Measurements from ENCODE around the gene NEK10. TPM values are rescaled to one million over a fixed set of nuclear protein-coding genes. Genes with fewer than 3 reads are reported as not detected.

The NEK10 gene
- total and polyA plus RNA-seq, 2 of the 13 experiments (the other 11 are each of a cell fraction or from before 2014, with no cell fraction given), result 2.8 to 14.2 TPM

GRCh38 chr3:27317096-27317495 is 52.1 kb downstream of the NEK10 start (continued):
- 0 out of 2 replicates have a peak, but pooled peaks have one; percentile 10 for TF ChIP-seq PATZ1 (CRISPR knock-in tag; IDR thresholded peaks at IDR 0.05)
- TF ChIP-seq ZNF510 (CRISPR knock-in tag; IDR thresholded peaks at IDR 0.05; ENCODE audit: low read depth), result no peak
- 0 out of 2 replicates have a peak, but pooled peaks have one; percentile 46 for TF ChIP-seq IRF2 (CRISPR knock-in tag; IDR thresholded peaks at IDR 0.05)
- TF ChIP-seq, protein P1, sequence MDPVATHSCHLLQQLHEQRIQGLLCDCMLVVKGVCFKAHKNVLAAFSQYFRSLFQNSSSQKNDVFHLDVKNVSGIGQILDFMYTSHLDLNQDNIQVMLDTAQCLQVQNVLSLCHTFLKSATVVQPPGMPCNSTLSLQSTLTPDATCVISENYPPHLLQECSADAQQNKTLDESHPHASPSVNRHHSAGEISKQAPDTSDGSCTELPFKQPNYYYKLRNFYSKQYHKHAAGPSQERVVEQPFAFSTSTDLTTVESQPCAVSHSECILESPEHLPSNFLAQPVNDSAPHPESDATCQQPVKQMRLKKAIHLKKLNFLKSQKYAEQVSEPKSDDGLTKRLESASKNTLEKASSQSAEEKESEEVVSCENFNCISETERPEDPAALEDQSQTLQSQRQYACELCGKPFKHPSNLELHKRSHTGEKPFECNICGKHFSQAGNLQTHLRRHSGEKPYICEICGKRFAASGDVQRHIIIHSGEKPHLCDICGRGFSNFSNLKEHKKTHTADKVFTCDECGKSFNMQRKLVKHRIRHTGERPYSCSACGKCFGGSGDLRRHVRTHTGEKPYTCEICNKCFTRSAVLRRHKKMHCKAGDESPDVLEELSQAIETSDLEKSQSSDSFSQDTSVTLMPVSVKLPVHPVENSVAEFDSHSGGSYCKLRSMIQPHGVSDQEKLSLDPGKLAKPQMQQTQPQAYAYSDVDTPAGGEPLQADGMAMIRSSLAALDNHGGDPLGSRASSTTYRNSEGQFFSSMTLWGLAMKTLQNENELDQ (CRISPR knock-in tag; IDR thresholded peaks at IDR 0.05; ENCODE audit: borderline replicate concordance), result no peak
- no peak for TF ChIP-seq ZNF326 (CRISPR knock-in tag; IDR thresholded peaks at IDR 0.05; ENCODE audit: borderline replicate concordance)
- no peak for TF ChIP-seq ONECUT2 (CRISPR knock-in tag; IDR thresholded peaks at IDR 0.05)
- no peak for TF ChIP-seq HNF1B (CRISPR knock-in tag; IDR thresholded peaks at IDR 0.05)
- TF ChIP-seq ARNT2 (CRISPR knock-in tag; IDR thresholded peaks at IDR 0.05; ENCODE audit: low read depth), result no peak
- peak; percentile 78 for TF ChIP-seq MED1 (CRISPR knock-in tag; IDR thresholded peaks at IDR 0.05)
- no peak for TF ChIP-seq GZF1 (CRISPR knock-in tag; IDR thresholded peaks at IDR 0.05)
- TF ChIP-seq ZNF329 (CRISPR knock-in tag; IDR thresholded peaks at IDR 0.05; ENCODE audit: low read depth), result no peak
- no peak for TF ChIP-seq NCOA5 (CRISPR knock-in tag; IDR thresholded peaks at IDR 0.05)
- peak; percentile 91 for TF ChIP-seq HDAC2 (CRISPR knock-in tag; IDR thresholded peaks at IDR 0.05)
- no peak for TF ChIP-seq ZNF788 (CRISPR knock-in tag; IDR thresholded peaks at IDR 0.05; ENCODE audit: borderline replicate concordance)
- no peak for TF ChIP-seq ZNF337 (CRISPR knock-in tag; IDR thresholded peaks at IDR 0.05; ENCODE audit: borderline replicate concordance, low read depth)
- no peak for TF ChIP-seq ZFP36 (IDR thresholded peaks at IDR 0.05; ENCODE audit: borderline replicate concordance, low read depth, low read length, partially characterized antibody)
- peak; percentile 66; the same call in 1 of the 2 replicates for TF ChIP-seq ZNF292 (CRISPR knock-in tag; IDR thresholded peaks at IDR 0.05; ENCODE audit: borderline replicate concordance, low read depth)
- no peak for TF ChIP-seq ATRX (CRISPR knock-in tag; IDR thresholded peaks at IDR 0.05; ENCODE audit: borderline replicate concordance)
- no peak for TF ChIP-seq WIZ (CRISPR knock-in tag; IDR thresholded peaks at IDR 0.05)
- TF ChIP-seq SALL2 (CRISPR knock-in tag; IDR thresholded peaks at IDR 0.05), result no peak
- TF ChIP-seq REPIN1 (CRISPR knock-in tag; IDR thresholded peaks at IDR 0.05; ENCODE audit: borderline replicate concordance, low read depth), result 0 out of 2 replicates have a peak, but pooled peaks have one; percentile 53
- TF ChIP-seq CCAR2 (optimal IDR thresholded peaks at IDR 0.05; ENCODE audit: low read depth, low read length), result no peak
- no peak for TF ChIP-seq ZNF383 (CRISPR knock-in tag; IDR thresholded peaks at IDR 0.05; ENCODE audit: borderline replicate concordance)
- no peak for TF ChIP-seq ATM (IDR thresholded peaks at IDR 0.05; ENCODE audit: borderline replicate concordance)
- no peak for TF ChIP-seq HNRNPL (IDR thresholded peaks at IDR 0.05; ENCODE audit: low read depth, low read length)
- no peak for TF ChIP-seq ZNF564 (CRISPR knock-in tag; IDR thresholded peaks at IDR 0.05)
- no peak; the same call in 1 of the 2 replicates for TF ChIP-seq SMC3 (IDR thresholded peaks at IDR 0.05; ENCODE audit: low read length)

Measured in HepG2 (cell line).